HG03469 (cell line): ENCODE results near the gene DMBX1.

Experiments used
- ATAC-seq: cut with Tn5 transposase; IDR thresholded peaks from one replicate; pipeline ENCODE4 v1.9.1; 2021; ENCODE audit warnings: mild to moderate bottlenecking, moderate library complexity, moderate number of reproducible peaks; ENCODE audit not compliant: unreplicated experiment

DMBX1 gene

GRCh38 chr1:46480959-46481646, 8.5 kb upstream of the DMBX1 start:
- no peak for ATAC-seq

- ATAC-seq = no peak
Observed at GRCh38 chr1:46481961-46482360, 7.7 kb upstream of the DMBX1 start.

- ATAC-seq = no peak
Observed at GRCh38 chr1:46483589-46483988, 6.0 kb upstream of the DMBX1 start.

- ATAC-seq = no peak
Observed at GRCh38 chr1:46484783-46485490, 4.7 kb upstream of the DMBX1 start.

GRCh38 chr1:46485564-46486431, 3.8 kb upstream of the DMBX1 start:
- ATAC-seq = no peak

GRCh38 chr1:46486432-46487015, 3.1 kb upstream of the DMBX1 start:
- ATAC-seq = no peak

GRCh38 chr1:46487818-46488218, 1.8 kb upstream of the DMBX1 start:
- no peak for ATAC-seq

- no peak for ATAC-seq
Observed at GRCh38 chr1:46488343-46489168, 1.1 kb upstream of the DMBX1 start.

GRCh38 chr1:46489169-46489637, 433 bp upstream of the DMBX1 start:
- no peak for ATAC-seq

- no peak for ATAC-seq
Observed at GRCh38 chr1:46490406-46490655, 695 bp downstream of the DMBX1 start.

GRCh38 chr1:46490656-46491442, 1.2 kb downstream of the DMBX1 start:
- no peak for ATAC-seq

GRCh38 chr1:46491443-46492268, 2.0 kb downstream of the DMBX1 start:
- no peak for ATAC-seq

GRCh38 chr1:46492269-46492853, 2.7 kb downstream of the DMBX1 start:
- no peak for ATAC-seq

GRCh38 chr1:46492871-46493270, 3.2 kb downstream of the DMBX1 start:
- ATAC-seq = no peak

- no peak for ATAC-seq
Observed at GRCh38 chr1:46493316-46494032, 3.8 kb downstream of the DMBX1 start.

GRCh38 chr1:46494910-46495309, 5.3 kb downstream of the DMBX1 start:
- ATAC-seq = no peak

GRCh38 chr1:46495778-46496177, 6.1 kb downstream of the DMBX1 start:
- ATAC-seq = no peak

- ATAC-seq = no peak
Observed at GRCh38 chr1:46496505-46496904, 6.9 kb downstream of the DMBX1 start.
